Endothelial cell (in vitro differentiated cells): ENCODE measurements around the gene FARP1. TPM values are rescaled to one million over a fixed set of nuclear protein-coding genes. Genes with fewer than 3 reads are reported as not detected.

Source experiments
- DNase-seq: peaks from one replicate; pipeline ENCODE4 v3.0.0; 2021; ENCODE audit warnings: low spot score
- H3K27ac Mint-ChIP-seq: one replicate; pipeline ENCODE4 v1.8.0; 2021; ENCODE audit warnings: mixed read lengths, inconsistent platforms; ENCODE audit not compliant: unreplicated experiment
- H3K27me3 Mint-ChIP-seq: one replicate; pipeline ENCODE4 v1.8.0; 2021; ENCODE audit warnings: mild to moderate bottlenecking, moderate library complexity, mixed read lengths, inconsistent platforms; ENCODE audit not compliant: unreplicated experiment
- H3K36me3 Mint-ChIP-seq: one replicate; pipeline ENCODE4 v1.8.0; 2021; ENCODE audit warnings: mild to moderate bottlenecking, low read depth, mixed read lengths, inconsistent platforms; ENCODE audit not compliant: unreplicated experiment
- H3K4me1 Mint-ChIP-seq: one replicate; pipeline ENCODE4 v1.8.0; 2021; ENCODE audit warnings: mild to moderate bottlenecking, mixed read lengths, inconsistent platforms; ENCODE audit not compliant: unreplicated experiment
- H3K4me3 Mint-ChIP-seq: one replicate; pipeline ENCODE4 v1.8.0; 2021; ENCODE audit warnings: mild to moderate bottlenecking, mixed read lengths, inconsistent platforms; ENCODE audit not compliant: unreplicated experiment
- H3K9me3 Mint-ChIP-seq: one replicate; pipeline ENCODE4 v1.8.0; 2021; ENCODE audit warnings: mixed read lengths, inconsistent platforms; ENCODE audit not compliant: unreplicated experiment
- total RNA-seq: library from RNA; stranded (reverse); fragmentation: NEBNext Ultra II Directional; extraction: Animal tissue kit (Norgen Biotek cat#: 25700); gene quantifications from one replicate; pipeline ENCODE4 v1.2.1, GENCODE V29; 2021; ENCODE audit not compliant: unreplicated experiment
- TF ChIP-seq, protein P1 (sequence below): fragments of 200-600 bp; sonication (generic); IDR thresholded peaks from one replicate; pipeline ENCODE4 v1.5.0; 2021; ENCODE audit warnings: antibody characterized with exemption; ENCODE audit not compliant: unreplicated experiment

The FARP1 gene
- total RNA-seq, 1 donor from 2014 or later: 167 TPM

- H3K36me3 Mint-ChIP-seq: peaks cover 12% of the 10 kb centered on the region
- no peak overlapping the region for H3K27ac Mint-ChIP-seq
- H3K9me3 Mint-ChIP-seq: no peaks in the 10 kb centered on the region
These were observed 260.2 kb downstream of the FARP1 start for GRCh38 chr13:98403076-98403475.

GRCh38 chr13:98405107-98405571 is 262.2 kb downstream of the FARP1 start:
- Mint-ChIP-seq H3K36me3 (peaks cover 14% of the 10 kb centered on the region), H3K27me3 (peaks cover 2% of the 10 kb centered on the region), H3K27ac (no peak overlapping the region), H3K9me3 (no peaks in the 10 kb centered on the region), H3K4me1 (peaks cover 19% of the 10 kb centered on the region), H3K4me3 (no peak overlapping the region)
- TF ChIP-seq, protein P1, sequence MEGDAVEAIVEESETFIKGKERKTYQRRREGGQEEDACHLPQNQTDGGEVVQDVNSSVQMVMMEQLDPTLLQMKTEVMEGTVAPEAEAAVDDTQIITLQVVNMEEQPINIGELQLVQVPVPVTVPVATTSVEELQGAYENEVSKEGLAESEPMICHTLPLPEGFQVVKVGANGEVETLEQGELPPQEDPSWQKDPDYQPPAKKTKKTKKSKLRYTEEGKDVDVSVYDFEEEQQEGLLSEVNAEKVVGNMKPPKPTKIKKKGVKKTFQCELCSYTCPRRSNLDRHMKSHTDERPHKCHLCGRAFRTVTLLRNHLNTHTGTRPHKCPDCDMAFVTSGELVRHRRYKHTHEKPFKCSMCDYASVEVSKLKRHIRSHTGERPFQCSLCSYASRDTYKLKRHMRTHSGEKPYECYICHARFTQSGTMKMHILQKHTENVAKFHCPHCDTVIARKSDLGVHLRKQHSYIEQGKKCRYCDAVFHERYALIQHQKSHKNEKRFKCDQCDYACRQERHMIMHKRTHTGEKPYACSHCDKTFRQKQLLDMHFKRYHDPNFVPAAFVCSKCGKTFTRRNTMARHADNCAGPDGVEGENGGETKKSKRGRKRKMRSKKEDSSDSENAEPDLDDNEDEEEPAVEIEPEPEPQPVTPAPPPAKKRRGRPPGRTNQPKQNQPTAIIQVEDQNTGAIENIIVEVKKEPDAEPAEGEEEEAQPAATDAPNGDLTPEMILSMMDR: no peak
- no peak for DNase-seq

More at GRCh38 chr13:98403076-98403475, 260.2 kb downstream of the FARP1 start:
- Mint-ChIP-seq H3K4me3 (no peak overlapping the region), H3K27me3 (peaks cover 2% of the 10 kb centered on the region), H3K4me1 (peaks cover 12% of the 10 kb centered on the region)
- TF ChIP-seq, protein P1: no peak
- no peak for DNase-seq

GRCh38 chr13:98405690-98406344 is 262.9 kb downstream of the FARP1 start:
- TF ChIP-seq, protein P1: no peak
- no peaks in the 10 kb centered on the region for H3K9me3 Mint-ChIP-seq
- no peak for DNase-seq
- H3K4me1 Mint-ChIP-seq: peaks cover 25% of the 10 kb centered on the region
- peaks cover 14% of the 10 kb centered on the region for H3K36me3 Mint-ChIP-seq
- no peak overlapping the region for H3K27ac Mint-ChIP-seq
- no peak overlapping the region for H3K4me3 Mint-ChIP-seq
- peaks cover 3% of the 10 kb centered on the region for H3K27me3 Mint-ChIP-seq

DNA sequence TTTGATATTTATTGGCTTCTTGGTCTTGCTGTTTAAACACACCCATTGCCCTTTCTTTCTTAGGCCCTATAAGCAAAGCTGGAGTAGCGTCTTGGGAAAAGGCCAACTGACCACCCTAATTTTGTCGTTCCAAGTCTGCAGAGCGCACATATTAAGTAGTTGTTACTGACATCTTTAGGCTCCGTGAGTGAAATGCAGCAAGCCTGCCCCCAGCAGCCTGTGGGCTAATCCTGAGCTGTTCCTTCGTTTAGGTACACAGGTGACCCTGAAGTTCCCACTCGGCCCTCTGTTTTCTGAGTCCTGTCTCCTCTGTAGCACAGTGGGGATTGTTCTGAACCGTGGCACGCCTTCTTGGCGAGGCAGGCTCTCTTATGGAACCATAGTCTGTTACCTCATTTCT is 263.5 kb downstream of the FARP1 start:
- TF ChIP-seq, protein P1: no peak

DNA sequence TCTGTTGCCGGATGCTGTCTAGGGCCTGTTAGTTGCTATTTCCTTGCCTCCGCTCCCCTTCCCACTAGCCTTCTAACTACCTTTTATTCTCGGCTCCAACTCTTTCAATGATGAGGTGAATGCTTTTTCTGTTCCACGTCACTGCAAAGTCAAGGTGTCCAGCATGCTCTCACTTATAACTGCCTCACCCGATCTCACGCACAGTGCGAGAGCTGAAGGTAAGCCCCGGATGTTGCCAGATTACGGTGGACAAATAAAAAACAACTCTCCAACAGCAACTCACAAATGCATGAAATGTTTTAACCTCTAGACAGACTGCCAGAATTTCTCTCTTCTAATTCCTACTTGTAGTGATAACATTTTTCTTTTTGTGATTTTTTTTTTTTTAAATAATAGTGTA is 264.1 kb downstream of the FARP1 start:
- Mint-ChIP-seq H3K27ac (no peak overlapping the region), H3K36me3 (peaks cover 12% of the 10 kb centered on the region)
- no peak for DNase-seq

More for the DNA sequence above, 263.5 kb downstream of the FARP1 start:
- DNase-seq: no peak
- Mint-ChIP-seq H3K4me3 (no peak overlapping the region), H3K9me3 (no peaks in the 10 kb centered on the region), H3K27me3 (peaks cover 3% of the 10 kb centered on the region), H3K4me1 (peaks cover 31% of the 10 kb centered on the region), H3K36me3 (peaks cover 14% of the 10 kb centered on the region), H3K27ac (no peak overlapping the region)

More for the DNA sequence above, 264.1 kb downstream of the FARP1 start:
- Mint-ChIP-seq H3K9me3 (no peaks in the 10 kb centered on the region), H3K27me3 (peaks cover 3% of the 10 kb centered on the region), H3K4me3 (no peak overlapping the region), H3K4me1 (peaks cover 36% of the 10 kb centered on the region)
- TF ChIP-seq, protein P1: no peak
